ENCODE measurements around the gene CDC42BPB.
A peak's percentile ranks its signal among the peaks of the same experiment; 100 is the strongest.

Gene CDC42BPB

DNA sequence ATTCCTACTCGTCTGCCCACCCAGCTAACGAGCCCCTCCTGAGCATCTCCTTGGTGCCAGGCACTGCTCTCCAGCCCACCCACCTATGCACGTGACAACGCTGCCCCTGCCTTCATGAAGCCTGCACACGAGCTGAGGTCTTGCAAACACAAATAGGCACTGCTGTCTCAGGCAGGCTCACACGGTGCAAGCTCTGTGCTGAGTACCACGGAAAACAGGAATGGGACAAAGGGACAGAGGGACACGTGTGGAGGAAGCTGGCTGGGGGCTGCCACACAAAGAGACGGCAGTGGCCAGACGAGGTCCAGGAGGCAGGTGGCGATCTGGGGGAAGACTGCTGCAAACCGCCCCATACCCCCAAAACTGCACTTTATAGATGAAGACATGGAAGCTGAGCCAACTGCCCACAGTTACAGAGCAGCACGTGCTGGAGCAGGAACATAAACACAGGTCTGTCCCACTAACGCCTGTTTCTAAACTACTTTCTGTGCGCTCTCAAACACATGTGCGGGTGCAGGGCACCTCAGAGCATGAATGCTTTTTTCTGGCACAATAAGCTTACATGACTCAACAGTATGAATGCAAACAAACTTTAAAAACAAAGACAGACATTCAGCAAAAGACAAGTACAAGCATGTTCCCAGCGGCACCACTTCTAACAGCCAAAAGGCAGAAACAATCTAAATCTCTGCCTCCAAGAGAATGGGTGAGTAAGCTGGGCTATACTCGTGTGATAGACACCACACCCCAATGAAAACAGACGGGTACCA is 70.4 kb downstream of the CDC42BPB start:
- DNase-seq: peak; percentile 7

DNA sequence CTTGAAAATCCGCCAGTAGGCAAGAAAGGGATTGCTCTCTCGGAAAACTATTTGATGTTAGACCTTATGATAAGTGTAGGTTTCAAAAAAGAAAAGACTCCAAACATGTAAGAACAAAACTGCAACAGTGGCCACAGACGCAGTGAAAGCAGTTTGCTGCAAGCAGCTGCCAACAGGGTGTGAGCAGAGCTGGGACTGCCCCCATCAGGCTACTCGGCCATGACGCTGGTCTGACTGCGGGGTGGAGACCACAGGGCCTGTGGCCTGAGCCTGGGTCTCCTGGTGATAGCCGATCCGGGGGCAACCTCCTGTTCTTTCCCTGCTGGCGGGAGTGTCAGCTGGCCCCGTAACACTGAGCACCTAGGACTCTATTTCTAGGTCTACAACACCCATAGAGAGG is 71.7 kb downstream of the CDC42BPB start:
- DNase-seq: no peak

DNA sequence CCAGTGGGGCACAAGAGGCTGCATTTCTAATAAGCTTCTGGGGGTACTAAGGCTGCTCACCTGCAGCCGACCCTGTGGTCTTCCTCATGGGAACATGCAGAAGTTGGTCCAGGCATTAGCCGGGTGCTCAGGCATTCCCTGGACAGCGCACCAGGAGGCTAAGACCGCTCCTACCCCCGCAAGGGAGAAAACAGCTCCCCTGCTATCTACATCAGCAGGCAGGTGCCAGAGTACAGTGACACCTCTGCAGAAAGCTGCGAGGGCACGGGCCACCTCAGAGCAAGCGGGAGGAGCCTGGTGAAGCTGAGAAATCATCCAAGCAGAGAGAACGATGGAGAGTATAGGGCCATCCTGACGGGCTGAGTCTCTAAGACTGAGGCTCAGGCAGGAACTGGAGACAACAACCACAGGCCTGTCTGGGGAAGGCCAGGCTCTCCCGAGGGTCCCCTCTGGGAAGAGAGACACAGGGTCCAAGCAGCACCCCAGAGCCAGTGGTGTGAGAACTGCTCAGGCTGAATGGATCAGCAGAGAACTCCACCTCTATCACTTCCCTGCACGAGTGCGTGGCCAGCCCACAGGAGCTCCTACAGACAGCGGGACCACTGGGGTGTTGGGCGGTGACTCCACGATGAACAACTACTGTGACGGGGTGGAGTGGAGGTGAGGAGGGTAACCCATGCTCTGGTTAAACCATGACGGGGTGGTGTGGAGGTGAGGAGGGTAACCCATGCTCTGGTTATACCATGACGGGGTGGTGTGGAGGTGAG is 72.8 kb downstream of the CDC42BPB start:
- DNase-seq: no peak

DNA sequence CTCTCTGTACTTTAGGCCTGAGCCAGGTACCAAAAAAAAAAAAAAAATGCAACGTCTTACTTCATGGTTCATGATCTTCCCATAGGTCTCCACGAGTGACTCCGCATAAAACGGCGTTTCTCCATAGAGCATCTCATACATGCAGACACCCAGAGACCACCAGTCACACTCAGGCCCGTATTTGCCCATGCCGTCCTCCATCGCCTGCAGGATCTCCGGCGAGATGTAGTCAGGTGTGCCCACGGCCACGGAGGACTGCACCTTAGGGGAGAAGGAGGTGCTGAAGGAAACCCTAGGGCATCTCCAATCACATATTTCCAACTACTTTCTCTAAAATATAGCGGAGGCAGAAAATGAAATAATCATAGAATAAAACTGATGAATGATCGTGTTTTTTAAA is 73.9 kb downstream of the CDC42BPB start:
- DNase-seq: no peak

DNA sequence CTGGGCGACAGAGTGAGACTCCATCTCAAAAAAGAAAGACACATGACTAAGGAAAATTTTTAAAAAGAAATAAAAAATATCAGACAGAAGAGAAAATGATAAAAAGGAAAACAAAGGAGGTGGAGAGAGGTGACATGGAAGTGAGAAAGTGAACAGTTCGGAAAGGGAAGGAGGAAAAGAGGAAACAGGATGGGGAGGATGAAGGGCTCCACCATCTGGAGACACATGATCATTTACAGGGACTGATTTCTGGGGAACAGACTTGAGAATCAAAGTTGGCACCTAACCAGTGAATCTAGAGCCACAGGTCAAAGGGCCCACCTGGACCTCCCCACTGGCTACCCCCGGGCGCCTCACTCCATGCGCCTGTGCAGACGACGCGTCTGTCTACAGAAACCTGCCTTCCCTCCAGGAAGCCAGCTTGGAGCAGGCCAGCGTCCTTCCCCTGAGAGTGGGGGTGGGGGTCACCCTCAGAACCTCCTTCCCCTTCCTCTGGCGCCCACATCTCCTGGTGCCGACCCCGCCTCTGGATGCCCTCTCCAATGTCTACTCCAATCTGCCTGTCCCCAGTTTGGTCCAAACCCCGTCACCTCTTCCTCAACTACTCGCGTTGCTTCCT is 74.4 kb downstream of the CDC42BPB start:
- DNase-seq: no peak

DNA sequence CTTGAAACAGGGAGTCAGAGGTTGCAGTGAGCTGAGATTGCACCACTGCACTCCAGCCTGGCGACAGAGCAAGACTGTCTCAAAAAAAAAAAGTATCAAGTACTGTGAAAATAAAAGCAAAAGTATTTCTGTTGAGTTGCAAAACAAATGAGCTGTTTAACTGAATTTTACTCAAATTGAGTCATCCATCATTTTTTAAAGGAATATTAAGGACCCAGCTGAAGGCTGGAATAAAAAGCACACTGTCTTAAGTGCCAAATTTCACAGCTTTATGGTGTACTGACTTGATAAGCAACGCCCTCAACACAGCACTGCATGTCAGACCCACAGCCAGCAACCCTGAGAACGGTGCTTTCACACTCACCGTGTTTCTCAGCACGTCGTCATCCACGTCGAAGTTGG is 76.9 kb downstream of the CDC42BPB start:
- no peak for DNase-seq

DNA sequence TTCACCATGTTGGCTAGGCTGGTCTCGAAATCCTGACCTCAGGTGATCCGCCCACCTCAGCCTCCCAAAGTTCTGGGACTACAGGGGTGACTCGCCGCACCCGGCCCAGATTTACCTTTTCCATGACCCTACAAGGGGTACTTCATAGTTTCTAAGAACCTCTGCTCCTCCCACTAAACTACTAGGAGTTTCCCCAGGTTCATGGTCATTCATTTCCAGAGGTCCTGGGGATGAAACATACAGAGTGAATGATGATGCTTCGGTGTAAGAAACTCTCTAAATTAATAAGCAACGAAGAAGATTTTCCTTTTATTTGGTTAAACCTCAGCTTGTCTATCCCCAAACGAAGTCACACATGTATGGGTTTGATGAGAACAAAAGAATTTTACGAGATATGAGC is 77.9 kb downstream of the CDC42BPB start:
- DNase-seq: no peak

DNA sequence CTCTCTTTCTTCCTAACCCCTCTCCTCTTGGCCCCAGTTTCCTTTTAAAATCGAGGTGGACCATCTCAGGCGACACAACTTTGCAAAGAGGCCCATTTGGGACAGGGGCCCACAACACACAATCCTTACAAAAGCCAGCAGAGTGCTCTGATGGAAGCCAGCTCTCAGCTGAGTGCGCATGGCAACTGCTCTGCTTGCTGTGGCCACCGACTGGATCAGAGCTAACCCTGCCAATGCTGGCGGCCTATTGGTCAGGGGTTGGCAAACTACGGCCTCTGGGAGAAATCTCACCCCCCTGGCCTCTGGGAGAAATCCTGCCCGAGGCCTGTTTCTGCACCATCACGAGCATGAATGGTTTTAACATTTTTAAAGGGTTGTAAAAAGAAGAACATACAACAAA is 79.9 kb downstream of the CDC42BPB start:
- no peak for DNase-seq

DNA sequence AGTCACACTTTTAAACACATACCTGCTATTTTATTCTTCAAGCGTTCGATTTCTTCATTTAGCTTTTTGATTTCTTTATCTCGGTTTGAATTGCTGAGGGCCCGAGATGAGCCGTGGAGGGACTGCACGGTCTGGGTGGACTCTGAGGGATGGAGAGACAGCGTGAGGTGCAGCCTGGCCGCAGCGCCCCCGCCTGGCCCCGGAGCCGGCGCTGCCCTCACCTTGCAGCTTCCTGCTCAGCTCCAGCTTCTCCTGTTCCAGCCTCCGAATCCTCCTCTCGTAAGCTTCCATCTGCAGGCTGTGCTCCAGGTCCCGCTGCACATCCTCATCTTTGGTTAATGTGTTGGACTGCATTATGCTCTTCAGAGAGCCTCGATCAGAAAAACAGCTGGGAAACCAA is 81.7 kb downstream of the CDC42BPB start:
- no peak for DNase-seq

DNA sequence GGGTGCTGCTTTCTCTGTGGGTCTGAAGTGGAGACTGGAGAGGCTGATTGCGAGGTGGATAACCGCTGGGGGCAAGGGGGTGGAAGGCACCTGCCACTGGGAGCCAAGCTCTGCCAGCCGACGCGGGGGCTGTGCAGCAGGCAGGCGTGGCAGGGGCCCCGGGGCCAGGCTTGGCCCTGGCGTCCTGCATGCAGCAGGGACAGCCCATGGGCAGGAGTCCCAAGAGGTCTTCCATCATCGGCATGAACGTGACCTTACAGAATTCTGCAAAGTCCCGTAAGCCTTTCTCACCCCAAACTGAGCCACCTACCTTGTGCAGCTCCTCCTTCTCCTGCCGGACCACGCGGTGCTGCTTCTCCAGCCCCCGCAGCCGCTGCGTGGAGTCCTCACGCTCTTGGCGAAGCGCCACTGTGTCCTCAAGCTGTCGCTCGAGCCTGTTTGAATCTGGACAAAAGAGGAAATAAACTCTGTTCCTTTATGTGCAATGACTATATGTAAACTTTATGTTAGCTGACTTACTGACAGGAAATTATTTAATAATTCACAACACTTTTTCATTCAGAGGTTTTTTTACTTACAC is 83.6 kb downstream of the CDC42BPB start:
- no peak for DNase-seq

DNA sequence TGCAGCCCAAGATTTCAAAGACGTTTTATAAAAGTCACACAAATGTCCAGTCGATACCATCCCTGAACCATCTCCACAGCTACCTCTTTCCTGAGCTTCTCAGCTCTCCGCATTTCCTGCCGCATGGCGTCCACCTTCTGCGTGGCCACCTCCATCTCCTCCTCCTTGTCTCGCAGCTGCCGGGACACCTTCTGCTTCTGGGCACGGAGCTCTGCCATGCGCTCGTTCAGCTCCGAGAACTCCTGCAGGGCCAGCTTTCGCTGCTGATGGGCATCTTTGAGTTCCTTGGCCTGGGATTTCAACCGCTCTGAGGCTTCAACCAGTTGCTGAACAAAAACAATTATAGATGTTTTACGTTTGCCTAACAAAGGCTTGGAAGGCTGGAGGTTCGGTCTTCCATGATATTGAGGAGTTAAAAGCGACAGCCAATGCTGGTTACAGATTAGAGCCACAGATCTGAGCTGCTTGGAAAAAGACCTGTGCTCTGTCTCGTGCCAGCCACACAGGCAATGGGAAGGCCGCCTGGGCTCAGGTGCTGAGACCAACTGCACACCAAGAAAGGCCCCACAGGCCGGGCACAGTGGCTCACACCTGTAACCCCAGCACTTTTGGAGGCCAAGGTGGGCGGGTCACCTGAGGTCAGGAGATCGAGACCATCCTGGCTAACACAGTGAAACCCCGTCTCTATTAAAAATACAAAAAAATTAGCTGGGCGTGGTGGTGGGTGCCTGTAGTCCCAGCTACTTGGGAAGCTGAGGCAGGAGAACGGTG is 85.3 kb downstream of the CDC42BPB start:
- no peak for DNase-seq

DNA sequence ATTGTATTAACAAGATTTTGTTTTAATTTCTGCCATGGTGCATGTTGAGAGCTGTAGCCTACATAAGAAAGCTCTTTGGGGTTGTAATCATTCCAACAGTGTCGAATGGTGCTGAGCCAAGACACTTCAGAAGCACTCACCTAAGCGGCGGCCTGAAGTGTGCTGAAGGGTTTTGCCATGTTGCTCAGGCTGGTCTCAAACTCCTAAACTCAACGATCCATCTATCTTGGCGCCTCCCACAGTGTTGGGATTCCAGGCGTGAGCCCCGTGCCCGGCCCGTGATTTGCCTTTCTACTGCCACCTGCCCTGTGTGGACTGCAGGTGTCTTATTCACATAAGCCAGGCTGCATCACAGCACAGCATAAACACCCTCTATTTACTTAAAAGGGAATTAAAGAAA is 86.0 kb downstream of the CDC42BPB start:
- no peak for DNase-seq

DNA sequence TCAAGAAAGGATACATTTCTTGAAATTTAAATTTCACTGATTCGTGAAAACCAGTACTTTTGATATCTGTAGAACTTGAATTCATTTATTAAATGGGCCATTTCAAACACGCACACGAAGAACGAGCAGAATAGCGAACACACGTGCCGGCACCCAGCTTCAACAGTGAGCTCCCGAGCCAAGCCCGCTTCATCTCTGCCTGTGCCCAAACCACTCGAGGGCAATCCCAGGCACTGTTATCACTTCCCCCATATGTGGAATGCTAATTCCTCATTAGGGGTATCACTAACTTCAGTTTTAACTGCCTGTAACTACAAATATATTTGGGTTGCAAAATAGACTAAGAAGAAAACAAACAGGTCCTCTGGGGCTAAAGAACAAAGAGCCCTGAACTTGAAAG is 86.9 kb downstream of the CDC42BPB start:
- no peak for DNase-seq

DNA sequence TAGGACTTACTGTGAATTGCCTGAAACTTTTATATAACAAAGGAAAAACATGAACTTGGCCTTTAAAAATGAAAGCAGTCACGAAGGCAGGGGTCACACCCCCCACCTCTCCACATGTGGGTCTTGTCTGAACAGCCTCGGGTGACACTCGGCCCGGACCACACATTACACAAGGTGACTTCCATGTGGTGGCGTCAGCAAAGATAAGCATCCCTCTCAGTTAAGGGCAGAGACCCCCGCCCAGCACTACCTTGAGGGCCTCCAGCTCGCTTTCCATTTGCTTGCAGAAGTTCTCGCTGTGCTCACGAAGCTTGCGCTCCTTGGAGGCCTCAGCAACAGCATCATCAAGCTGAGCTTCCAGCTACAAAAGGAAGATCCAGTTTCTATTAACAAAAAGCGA is 87.4 kb downstream of the CDC42BPB start:
- DNase-seq: no peak

DNA sequence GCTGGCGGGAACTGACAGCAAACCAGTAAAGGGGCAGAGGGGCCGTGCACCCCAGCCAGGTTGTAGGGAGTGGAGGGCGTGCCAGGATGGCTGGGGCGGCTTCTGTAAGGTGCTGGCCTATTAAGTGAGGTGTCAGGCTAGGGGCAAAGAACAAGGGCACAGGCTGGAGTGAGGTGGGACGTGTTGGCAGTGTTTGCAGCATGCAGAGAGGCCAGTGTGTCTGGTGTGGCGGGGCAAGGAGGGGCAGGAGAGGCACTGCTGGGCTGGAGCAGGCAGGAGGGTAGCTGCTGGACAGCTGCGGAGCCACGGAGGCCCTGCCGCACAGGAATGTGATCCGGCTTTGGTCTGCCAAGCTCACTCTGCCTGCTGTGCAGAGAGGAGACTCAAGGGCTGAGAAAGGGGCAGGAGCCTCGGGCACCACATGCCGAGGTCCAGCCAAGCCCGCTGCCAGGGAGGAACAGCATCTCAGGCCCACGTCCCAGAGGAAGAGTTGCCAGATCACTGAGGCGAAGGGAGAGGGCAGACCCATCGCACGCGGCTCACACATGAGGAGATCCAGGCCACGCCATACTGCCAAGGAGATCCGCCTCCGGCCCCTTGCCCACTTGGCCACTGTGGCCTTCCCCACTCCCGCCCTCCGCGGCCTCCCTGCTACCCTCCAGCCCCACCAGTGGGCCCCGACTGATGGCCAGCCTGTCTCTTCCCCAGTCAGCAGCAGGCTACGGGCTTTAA is 88.1 kb downstream of the CDC42BPB start:
- no peak for DNase-seq

DNA sequence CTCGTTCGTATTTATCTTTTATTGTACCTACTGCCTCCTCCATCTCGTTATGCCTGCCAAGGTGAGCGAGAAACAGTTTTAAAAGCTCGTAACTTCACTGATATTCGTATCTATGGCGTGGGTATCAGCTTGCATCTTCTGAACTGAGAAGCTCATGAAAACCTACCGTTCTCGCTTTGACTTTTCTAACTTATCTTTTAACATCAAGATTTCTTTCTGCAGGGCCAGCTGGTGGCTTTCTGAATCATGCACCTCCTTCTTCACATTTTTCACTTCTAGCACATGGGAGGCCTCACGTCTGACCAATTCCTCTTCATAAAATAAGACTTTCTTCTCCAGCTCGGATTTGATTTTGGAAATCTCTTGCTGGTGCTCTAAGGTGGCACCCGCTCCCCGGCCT is 89.0 kb downstream of the CDC42BPB start:
- no peak for DNase-seq

DNA sequence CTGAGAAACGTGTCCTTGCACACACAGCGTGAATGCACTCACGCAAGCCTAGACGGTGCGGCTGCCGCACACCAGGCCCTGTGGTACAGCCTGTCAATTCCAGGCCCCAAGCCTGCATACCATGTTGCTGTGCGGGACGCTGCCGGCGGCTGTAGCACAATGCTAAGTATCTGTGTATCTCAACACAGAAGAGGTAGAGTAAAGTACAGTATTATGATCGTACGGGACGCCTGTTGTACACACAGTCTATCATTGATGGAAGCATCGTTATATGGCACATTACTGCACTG is 89.9 kb downstream of the CDC42BPB start:
- DNase-seq: no peak

DNA sequence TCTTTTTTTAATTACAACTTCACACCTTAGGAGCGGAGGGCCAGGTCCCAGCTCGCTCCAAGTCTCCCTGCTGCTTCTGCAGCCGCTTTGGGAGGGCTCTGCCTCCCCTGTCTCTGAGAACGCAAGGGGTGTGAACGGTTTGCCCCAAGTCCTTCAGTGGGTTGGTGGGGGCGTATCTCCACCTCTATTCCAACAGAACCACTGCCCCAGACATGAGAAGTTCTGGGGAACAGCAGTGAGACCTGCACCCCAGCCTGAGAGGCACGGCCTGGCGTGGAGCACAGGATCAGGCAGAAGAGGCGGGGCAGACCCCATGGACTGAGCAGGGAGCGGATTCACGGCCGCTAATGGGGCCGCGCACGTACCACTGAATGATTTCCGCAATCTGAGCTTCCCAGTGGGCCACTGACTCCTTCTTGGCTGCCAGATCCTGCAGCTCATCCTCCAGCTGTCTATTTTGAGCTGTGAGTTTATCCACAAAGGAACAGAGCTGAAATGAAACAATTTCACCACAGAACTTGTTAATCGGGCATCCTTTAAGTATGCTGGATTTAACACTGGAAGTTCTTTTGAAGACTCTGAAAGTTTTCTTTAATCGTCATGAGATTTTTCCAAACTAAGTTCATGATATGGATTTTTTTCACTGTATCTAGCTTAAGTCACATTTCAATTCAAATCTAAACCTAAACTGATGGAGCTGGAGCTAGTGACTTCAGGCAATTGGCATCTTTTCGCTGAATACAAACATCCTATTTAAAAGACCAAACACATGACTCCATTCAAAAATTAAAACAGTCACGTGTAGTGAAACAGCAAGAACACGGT is 90.5 kb downstream of the CDC42BPB start:
- DNase-seq: peak; percentile 32

DNA sequence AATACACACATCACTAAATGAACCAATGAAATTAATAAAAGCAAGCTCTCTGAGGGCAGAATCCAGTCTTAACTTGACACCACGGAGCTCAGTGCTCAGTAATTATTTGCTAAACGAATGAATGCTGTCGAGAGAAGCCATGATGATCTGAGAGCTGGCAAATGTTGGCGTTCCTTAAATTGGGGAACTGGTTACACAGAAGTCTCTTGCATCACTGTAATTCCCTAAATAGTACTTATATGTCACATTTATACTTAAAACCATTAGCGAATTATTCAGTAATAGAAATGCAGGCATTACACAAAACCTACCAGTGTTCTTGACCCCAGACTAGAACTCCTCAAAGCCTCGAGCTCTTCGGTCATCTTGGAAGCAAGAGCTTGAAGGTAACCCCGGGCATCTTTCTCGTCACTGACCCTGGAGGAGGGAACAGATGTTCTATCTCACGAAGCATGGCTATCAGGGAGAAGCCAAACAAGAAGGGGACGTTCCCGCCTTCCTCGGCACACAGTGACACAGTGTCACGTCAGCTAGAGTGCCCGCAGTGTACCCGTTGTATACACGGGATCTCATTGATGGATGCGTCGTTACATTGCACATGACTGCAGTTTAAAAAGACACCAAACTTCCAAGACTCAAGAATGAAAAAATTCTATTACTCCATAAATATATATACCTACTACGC is 91.2 kb downstream of the CDC42BPB start:
- no peak for DNase-seq

DNA sequence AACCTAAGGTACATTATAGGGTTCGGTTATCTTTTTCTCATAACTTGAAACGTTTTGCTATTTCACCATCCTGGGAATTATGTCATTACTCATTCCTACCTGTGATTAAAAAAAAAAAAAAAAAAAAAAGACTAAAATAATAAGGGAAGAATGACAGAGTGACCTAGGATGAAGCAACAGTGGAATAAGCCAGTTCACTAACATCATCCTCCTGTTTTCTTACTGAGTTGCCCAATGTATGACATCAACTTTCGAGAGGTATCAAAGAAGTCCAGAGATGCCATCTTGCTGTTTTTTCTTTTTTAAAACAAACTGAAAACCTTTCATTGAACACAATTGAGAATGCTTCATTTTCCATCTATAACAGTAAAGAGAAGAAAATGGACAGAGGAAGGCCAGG is 92.1 kb downstream of the CDC42BPB start:
- no peak for DNase-seq

DNA sequence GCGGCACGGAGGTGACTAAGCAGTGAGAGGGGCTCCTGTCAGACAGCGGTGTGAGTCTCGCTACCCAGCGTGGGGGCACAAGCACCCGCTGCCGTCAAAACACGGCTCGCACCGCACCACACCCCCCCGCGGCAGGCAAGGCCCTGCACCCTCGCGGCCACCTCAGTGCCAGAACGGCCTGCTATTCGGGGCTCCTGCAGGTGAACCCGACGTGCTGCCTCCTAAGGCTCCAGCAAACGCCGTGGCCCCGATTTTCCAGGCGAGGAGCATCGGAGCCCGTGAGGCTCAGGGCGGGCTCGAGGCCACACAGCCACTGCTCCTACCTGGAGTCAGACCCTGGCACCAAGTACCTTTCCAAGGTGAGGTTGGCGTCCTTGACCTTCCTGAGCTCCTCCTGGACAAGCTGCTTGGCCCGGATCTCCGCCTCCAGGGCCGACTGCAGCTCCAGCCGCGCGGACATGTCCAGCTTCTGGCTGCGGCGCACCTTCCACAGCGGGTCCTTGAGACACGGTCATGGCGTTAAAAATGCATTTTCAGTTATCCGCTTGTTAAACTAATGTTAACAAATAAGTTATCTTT is 93.1 kb downstream of the CDC42BPB start:
- no peak for DNase-seq
